Measurements from ENCODE around the gene FLAD1. TPM values are rescaled to one million over a fixed set of nuclear protein-coding genes. Genes with fewer than 3 reads are reported as not detected.

FLAD1 gene
- total and polyA plus RNA-seq, 2 of the 8 experiments (the other 6 are each of a cell fraction or from before 2014, with no cell fraction given) = 104 to 143 TPM

DNA sequence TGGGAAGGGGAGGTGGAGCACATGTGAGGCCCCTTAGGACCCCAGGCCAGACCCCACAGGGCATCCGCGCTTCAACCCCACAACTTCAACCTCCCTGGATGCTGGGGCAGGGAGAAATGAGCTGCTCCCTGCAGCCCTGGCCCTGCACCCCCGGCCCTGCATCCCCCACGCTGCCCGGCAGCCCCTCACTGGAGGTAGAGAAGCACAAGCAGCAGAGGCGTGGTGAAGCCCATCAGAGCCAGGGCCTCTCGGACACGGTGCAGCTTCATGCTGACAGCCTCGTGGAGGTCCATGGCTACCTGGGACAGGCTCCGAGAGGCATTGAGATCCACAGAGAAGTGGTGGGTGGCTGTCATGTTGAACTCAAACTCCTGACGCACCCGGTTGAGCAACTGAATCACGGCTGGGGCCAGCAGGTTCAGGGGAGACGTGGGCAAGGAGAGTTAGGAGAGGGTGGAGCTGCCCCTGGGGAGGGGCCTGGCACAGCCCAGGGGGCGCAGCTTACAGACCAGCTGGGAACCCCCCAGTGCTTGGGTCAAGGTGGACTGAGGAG, 47.2 kb downstream of the FLAD1 start (continued):
- TF ChIP-seq, protein P1, sequence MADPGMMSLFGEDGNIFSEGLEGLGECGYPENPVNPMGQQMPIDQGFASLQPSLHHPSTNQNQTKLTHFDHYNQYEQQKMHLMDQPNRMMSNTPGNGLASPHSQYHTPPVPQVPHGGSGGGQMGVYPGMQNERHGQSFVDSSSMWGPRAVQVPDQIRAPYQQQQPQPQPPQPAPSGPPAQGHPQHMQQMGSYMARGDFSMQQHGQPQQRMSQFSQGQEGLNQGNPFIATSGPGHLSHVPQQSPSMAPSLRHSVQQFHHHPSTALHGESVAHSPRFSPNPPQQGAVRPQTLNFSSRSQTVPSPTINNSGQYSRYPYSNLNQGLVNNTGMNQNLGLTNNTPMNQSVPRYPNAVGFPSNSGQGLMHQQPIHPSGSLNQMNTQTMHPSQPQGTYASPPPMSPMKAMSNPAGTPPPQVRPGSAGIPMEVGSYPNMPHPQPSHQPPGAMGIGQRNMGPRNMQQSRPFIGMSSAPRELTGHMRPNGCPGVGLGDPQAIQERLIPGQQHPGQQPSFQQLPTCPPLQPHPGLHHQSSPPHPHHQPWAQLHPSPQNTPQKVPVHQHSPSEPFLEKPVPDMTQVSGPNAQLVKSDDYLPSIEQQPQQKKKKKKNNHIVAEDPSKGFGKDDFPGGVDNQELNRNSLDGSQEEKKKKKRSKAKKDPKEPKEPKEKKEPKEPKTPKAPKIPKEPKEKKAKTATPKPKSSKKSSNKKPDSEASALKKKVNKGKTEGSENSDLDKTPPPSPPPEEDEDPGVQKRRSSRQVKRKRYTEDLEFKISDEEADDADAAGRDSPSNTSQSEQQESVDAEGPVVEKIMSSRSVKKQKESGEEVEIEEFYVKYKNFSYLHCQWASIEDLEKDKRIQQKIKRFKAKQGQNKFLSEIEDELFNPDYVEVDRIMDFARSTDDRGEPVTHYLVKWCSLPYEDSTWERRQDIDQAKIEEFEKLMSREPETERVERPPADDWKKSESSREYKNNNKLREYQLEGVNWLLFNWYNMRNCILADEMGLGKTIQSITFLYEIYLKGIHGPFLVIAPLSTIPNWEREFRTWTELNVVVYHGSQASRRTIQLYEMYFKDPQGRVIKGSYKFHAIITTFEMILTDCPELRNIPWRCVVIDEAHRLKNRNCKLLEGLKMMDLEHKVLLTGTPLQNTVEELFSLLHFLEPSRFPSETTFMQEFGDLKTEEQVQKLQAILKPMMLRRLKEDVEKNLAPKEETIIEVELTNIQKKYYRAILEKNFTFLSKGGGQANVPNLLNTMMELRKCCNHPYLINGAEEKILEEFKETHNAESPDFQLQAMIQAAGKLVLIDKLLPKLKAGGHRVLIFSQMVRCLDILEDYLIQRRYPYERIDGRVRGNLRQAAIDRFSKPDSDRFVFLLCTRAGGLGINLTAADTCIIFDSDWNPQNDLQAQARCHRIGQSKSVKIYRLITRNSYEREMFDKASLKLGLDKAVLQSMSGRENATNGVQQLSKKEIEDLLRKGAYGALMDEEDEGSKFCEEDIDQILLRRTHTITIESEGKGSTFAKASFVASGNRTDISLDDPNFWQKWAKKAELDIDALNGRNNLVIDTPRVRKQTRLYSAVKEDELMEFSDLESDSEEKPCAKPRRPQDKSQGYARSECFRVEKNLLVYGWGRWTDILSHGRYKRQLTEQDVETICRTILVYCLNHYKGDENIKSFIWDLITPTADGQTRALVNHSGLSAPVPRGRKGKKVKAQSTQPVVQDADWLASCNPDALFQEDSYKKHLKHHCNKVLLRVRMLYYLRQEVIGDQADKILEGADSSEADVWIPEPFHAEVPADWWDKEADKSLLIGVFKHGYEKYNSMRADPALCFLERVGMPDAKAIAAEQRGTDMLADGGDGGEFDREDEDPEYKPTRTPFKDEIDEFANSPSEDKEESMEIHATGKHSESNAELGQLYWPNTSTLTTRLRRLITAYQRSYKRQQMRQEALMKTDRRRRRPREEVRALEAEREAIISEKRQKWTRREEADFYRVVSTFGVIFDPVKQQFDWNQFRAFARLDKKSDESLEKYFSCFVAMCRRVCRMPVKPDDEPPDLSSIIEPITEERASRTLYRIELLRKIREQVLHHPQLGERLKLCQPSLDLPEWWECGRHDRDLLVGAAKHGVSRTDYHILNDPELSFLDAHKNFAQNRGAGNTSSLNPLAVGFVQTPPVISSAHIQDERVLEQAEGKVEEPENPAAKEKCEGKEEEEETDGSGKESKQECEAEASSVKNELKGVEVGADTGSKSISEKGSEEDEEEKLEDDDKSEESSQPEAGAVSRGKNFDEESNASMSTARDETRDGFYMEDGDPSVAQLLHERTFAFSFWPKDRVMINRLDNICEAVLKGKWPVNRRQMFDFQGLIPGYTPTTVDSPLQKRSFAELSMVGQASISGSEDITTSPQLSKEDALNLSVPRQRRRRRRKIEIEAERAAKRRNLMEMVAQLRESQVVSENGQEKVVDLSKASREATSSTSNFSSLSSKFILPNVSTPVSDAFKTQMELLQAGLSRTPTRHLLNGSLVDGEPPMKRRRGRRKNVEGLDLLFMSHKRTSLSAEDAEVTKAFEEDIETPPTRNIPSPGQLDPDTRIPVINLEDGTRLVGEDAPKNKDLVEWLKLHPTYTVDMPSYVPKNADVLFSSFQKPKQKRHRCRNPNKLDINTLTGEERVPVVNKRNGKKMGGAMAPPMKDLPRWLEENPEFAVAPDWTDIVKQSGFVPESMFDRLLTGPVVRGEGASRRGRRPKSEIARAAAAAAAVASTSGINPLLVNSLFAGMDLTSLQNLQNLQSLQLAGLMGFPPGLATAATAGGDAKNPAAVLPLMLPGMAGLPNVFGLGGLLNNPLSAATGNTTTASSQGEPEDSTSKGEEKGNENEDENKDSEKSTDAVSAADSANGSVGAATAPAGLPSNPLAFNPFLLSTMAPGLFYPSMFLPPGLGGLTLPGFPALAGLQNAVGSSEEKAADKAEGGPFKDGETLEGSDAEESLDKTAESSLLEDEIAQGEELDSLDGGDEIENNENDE (IDR thresholded peaks at IDR 0.05; ENCODE audit: insufficient replicate concordance, low read length) = no peak
- TF ChIP-seq BRCA1 (IDR thresholded peaks at IDR 0.05; ENCODE audit: low read depth, low read length) (no peak), SP2 (IDR thresholded peaks at IDR 0.05; ENCODE audit: low read length) (no peak), EP300 (IDR thresholded peaks at IDR 0.05; ENCODE audit: borderline replicate concordance in 1 of 2, low read depth in 2 of 2, low read length in 2 of 2) (no peak), ZNF274 (IDR thresholded peaks at IDR 0.05; ENCODE audit: borderline replicate concordance, extremely low read depth, low read length) (no peak), TEAD4 (IDR thresholded peaks at IDR 0.05; ENCODE audit: low read depth, low read length) (no peak), SAP30 (IDR thresholded peaks at IDR 0.05; ENCODE audit: insufficient read depth, insufficient replicate concordance, low read length) (no peak), POU5F1 (IDR thresholded peaks at IDR 0.05; ENCODE audit: low read depth, low read length) (no peak)

Measured in H1 (cell line).